Ishikawa (cell line): ENCODE measurements around the gene GLUL.

ENCODE experiments used
- CEBPB ChIP-seq: IDR thresholded peaks from 2 replicates; pipeline ENCODE4 v1.6.1; 2012
- CREB1 ChIP-seq: IDR thresholded peaks from 2 replicates; pipeline ENCODE4 v1.6.1; 2012; ENCODE audit warnings: low read depth
- EGR1 ChIP-seq: IDR thresholded peaks from 2 replicates; pipeline ENCODE4 v1.6.1; 2012
- EP300 ChIP-seq: IDR thresholded peaks from 2 replicates; pipeline ENCODE4 v1.6.1; 2012; ENCODE audit warnings: borderline replicate concordance
- FOXM1 ChIP-seq: IDR thresholded peaks from 2 replicates; pipeline ENCODE4 v1.6.1; 2012; ENCODE audit warnings: low read depth, borderline replicate concordance
- MAX ChIP-seq: IDR thresholded peaks from 2 replicates; pipeline ENCODE4 v1.6.1; 2012
- NFIC ChIP-seq: IDR thresholded peaks from 2 replicates; pipeline ENCODE4 v1.6.1; 2012
- RAD21 ChIP-seq: IDR thresholded peaks from 2 replicates; pipeline ENCODE4 v1.6.1; 2012; ENCODE audit warnings: low read depth
- REST ChIP-seq: IDR thresholded peaks from 2 replicates; pipeline ENCODE4 v1.6.1; 2012; ENCODE audit warnings: low read depth, mild to moderate bottlenecking
- TAF1 ChIP-seq: IDR thresholded peaks from 2 replicates; pipeline ENCODE4 v1.6.1; 2012; ENCODE audit warnings: low read depth, mild to moderate bottlenecking
- TCF12 ChIP-seq: IDR thresholded peaks from 2 replicates; pipeline ENCODE4 v1.6.1; 2012; ENCODE audit warnings: low read depth
- TEAD4 ChIP-seq: IDR thresholded peaks from 2 replicates; pipeline ENCODE4 v1.6.1; 2012
- USF1 ChIP-seq: IDR thresholded peaks from 2 replicates; pipeline ENCODE4 v1.6.1; 2012
- YY1 ChIP-seq: IDR thresholded peaks from 2 replicates; pipeline ENCODE4 v1.6.1; 2012; ENCODE audit warnings: low read depth
- ZBTB7A ChIP-seq: IDR thresholded peaks from 2 replicates; pipeline ENCODE4 v1.6.1; 2012; ENCODE audit warnings: low read depth

GLUL gene

GRCh38 chr1:182351790-182352364 lies 39.7 kb downstream of the GLUL start:
- TF ChIP-seq RAD21 (no peak), REST (no peak)

- no peak for TF ChIP-seq YY1
- no peak for TF ChIP-seq NFIC
- TF ChIP-seq CREB1: no peak
- TF ChIP-seq REST: no peak
- no peak for TF ChIP-seq EGR1
- TF ChIP-seq RAD21: no peak
- TF ChIP-seq MAX: no peak
- no peak for TF ChIP-seq TCF12
- TF ChIP-seq EP300: no peak
Measured at GRCh38 chr1:182350839-182351238, 40.8 kb downstream of the GLUL start.

GRCh38 chr1:182348961-182349747 lies 42.4 kb downstream of the GLUL start:
- TF ChIP-seq EGR1 (no peak), USF1 (no peak), NFIC (no peak), RAD21 (no peak), REST (no peak), TAF1 (no peak), EP300 (no peak), CEBPB (no peak), ZBTB7A (no peak), MAX (no peak), TCF12 (no peak), CREB1 (no peak), TEAD4 (no peak), YY1 (no peak), FOXM1 (no peak)

GRCh38 chr1:182347019-182347418 lies 44.6 kb downstream of the GLUL start:
- TF ChIP-seq NFIC: no peak
- TF ChIP-seq FOXM1: no peak

- TF ChIP-seq TCF12: no peak
- TF ChIP-seq RAD21: no peak
- TF ChIP-seq EP300: no peak
- no peak for TF ChIP-seq ZBTB7A
- TF ChIP-seq TEAD4: no peak
- TF ChIP-seq USF1: no peak
- TF ChIP-seq TAF1: no peak
- no peak for TF ChIP-seq YY1
- TF ChIP-seq NFIC: no peak
- TF ChIP-seq FOXM1: no peak
- TF ChIP-seq CEBPB: no peak
- no peak for TF ChIP-seq CREB1
- no peak for TF ChIP-seq REST
- TF ChIP-seq MAX: no peak
- TF ChIP-seq EGR1: no peak
Measured at GRCh38 chr1:182340233-182341058, 51.1 kb downstream of the GLUL start.
